Stimulated activated CD8-positive, alpha-beta memory T cell treated with anti-CD3 and anti-CD28 coated beads, Interleukin-12 subunit alpha, Interleukin-12 subunit beta, amount 100 ng/mL, for 4 hours (primary cell): ENCODE results near the gene TAT.
"Not testable (repeated sequence)": the region's sequence is repeated elsewhere in the genome, so short reads cannot be mapped to it uniquely, and the experiment has no call there.

ENCODE experiments used
- DNase-seq: peaks from one replicate; pipeline ENCODE4 v3.0.0-alpha.2; 2020; ENCODE audit warnings: low read depth

Gene TAT

GRCh38 chr16:71584543-71585317, 7.8 kb upstream of the TAT start:
- no peak for DNase-seq

GRCh38 chr16:71582553-71582848, 5.6 kb upstream of the TAT start:
- not testable (repeated sequence) for DNase-seq

- no peak for DNase-seq
Observed at GRCh38 chr16:71574702-71575101, 2.2 kb downstream of the TAT start.

- no peak for DNase-seq
Observed at GRCh38 chr16:71573387-71574094, 3.4 kb downstream of the TAT start.

- DNase-seq = no peak
Observed at GRCh38 chr16:71572497-71573116, 4.3 kb downstream of the TAT start.

GRCh38 chr16:71570144-71570543, 6.7 kb downstream of the TAT start:
- no peak for DNase-seq

GRCh38 chr16:71569621-71570020, 7.3 kb downstream of the TAT start:
- DNase-seq = no peak

- DNase-seq = no peak
Observed at GRCh38 chr16:71568551-71568950, 8.3 kb downstream of the TAT start.

GRCh38 chr16:71567931-71568330, 9.0 kb downstream of the TAT start:
- no peak for DNase-seq

GRCh38 chr16:71565812-71566700, 10.8 kb downstream of the TAT start:
- no peak for DNase-seq

GRCh38 chr16:71564335-71564967, 12.4 kb downstream of the TAT start:
- DNase-seq = no peak

- DNase-seq = no peak
Observed at GRCh38 chr16:71562552-71562951, 14.3 kb downstream of the TAT start.

GRCh38 chr16:71561886-71562285, 15.0 kb downstream of the TAT start:
- not testable (repeated sequence) for DNase-seq

GRCh38 chr16:71559855-71560254, 17.0 kb downstream of the TAT start:
- no peak for DNase-seq

- no peak for DNase-seq
Observed at GRCh38 chr16:71557954-71558582, 18.8 kb downstream of the TAT start.

GRCh38 chr16:71557299-71557698, 19.6 kb downstream of the TAT start:
- no peak for DNase-seq

- DNase-seq = no peak
Observed at GRCh38 chr16:71555230-71555891, 21.5 kb downstream of the TAT start.

- DNase-seq = no peak
Observed at GRCh38 chr16:71552698-71553503, 24.0 kb downstream of the TAT start.

GRCh38 chr16:71547168-71547567, 29.7 kb downstream of the TAT start:
- DNase-seq = no peak

- DNase-seq = peak; percentile 4
Observed at GRCh38 chr16:71542377-71542776, 34.5 kb downstream of the TAT start.
